ENCODE results near the gene PTPRG.
"Not testable (repeated sequence)": the region's sequence is repeated elsewhere in the genome, so short reads cannot be mapped to it uniquely, and the experiment has no call there.

PTPRG gene

DNA sequence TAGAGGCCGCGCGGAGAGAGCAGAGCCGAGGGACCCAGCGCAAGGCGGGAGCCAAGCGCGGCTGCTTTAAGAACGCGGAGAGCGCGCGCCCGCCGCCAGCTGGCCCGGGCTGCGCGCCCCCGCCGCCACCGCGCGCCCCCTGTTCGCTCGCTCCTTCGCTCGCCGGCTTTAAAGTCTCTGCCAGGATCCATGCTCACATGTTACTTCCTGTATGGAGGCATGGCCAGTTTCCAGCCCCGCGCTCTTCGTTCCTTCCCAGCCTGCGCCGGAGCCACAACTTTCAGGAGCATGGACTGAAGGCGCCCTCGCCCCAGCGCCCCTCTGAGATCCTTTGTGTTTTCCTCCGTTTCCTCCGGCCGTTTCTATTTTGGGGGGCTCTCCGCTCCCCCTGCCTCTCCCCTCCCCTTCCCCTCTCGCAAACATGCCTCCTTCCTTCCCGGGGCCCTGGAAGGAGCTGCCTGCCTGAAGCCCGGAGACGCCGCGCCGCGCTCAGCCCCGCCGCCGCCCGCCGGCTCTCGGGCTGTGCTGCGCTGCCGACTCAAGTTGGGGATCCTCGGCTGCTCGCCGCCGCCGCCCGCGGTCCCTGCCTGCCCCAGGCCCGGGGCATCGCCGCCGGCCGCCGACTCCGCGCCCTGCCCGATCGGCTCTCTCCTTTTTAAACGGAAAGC is at the start of gene PTPRG:
TSS of gene PTPRG (plus strand) at position 198 of the 668 bp plus-strand sequence. CDS start 717 bp downstream, outside the sequence.
- FAIRE-seq, result no peak

DNA sequence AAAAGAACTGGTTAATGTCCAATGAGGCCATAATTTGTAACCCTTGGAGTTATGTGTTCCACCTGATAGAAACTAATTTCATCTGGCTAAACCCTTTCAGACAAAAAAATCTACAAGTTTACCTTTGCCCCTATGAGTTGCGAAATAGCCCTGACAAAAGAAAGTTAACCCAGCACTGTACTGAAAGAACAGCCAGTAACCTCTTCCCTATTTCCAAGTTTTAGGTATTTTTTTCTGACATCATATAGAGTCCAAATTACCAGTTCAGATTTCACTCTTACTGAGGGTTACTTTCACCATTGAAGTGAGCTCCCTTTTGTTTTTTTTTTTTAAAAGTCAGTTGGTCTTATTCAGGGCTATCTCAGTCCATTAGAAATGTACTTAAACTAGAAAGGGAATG is 42.8 kb upstream of the PTPRG start:
- FAIRE-seq, result no peak

DNA sequence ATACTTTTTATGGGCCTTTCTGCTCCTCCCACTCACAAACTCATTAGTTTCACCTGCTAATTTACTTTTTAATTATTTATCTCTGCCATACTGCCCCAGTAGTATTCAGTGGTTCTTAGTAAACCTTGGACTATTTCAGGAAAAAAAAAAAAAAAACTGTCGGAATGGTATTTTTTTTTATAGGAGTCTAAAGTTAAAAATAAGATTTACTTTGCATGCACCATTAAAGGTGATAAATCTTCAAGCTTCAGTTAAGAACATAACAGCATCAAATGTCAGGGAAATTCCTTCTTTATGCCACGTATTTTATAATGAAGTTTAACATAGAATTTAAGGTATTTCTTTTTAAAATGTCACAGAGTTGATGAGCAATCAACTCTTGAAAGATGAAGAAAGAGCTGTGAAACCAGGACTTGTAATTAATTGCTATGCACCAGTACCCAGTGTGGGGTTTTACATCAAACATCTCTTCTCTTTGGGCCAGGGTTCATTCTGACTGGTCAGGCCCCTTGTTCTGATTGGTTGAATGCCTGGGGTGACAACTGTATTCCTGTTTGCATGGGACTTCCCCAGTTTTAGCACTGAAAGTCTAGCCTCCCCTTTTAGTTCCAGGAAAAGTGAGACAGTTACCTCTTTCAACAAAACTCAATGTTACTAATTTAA is 40.3 kb upstream of the PTPRG start:
- FAIRE-seq, result no peak

DNA sequence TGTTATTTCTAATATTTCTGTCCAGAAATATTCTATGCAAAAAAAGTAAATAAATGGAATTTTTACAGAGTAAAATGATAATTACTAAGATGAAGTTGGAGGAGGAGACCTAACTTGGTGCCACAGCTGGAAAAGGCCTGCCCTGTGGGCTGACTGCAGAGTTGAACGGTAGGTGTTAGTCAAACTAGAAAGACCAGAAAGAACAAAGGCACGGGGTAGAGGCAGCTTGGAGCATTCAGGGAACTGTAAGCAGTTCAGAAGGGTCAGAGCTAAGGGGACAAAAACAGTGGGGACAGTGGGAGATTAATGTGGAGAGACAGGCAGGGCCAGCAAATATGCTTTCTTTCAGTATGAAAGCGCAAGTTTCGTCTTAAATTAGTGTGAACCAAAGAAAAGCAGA is 39.3 kb upstream of the PTPRG start:
- FAIRE-seq, result no peak

- FAIRE-seq, result no peak
These were observed 38.7 kb upstream of the PTPRG start for GRCh38 chr3:61522626-61523025.

DNA sequence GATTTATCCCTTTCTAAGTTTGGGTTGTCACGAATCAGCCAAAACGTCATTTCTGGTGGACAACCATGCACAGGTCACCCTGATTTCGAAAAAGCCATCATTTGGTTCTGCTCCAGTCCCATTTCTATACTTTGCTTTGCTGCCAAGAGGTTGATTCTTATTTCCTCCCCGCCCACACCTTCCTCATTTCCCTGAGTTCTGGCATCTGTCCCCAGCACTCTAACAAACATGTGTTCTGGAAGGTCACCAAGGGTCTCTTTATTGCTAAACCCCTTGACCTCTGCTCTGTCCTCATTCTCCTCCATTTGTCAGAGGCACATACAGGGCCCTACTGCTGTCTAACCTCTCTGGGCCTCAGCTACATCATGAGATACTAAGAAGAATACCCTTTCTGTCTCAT is 36.4 kb upstream of the PTPRG start:
- FAIRE-seq, result no peak

GRCh38 chr3:61526308-61526707 is 35.1 kb upstream of the PTPRG start:
- FAIRE-seq, result no peak

GRCh38 chr3:61527011-61527410 is 34.4 kb upstream of the PTPRG start:
- no peak for FAIRE-seq

- no peak for FAIRE-seq
These were observed 31.0 kb upstream of the PTPRG start for GRCh38 chr3:61530355-61530754.

DNA sequence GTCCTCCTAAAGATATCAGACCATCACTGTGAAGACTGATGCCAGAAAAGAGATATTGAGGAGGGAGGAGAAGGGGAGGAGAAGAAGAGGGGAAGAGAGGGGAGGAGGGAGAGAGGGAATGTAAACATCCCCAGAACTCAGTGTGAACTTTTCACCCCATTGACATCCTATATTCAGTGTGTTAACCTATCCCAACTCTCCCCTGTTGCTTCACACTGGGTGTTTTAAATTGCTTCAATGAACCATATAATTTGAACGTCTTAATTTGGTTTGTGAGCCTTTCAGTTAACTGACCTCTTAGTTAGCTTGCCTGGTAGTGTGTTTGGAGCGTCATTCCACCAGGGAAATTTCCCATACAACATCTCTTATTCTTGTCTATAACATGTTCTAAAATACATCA is 29.8 kb upstream of the PTPRG start:
- FAIRE-seq, result no peak

DNA sequence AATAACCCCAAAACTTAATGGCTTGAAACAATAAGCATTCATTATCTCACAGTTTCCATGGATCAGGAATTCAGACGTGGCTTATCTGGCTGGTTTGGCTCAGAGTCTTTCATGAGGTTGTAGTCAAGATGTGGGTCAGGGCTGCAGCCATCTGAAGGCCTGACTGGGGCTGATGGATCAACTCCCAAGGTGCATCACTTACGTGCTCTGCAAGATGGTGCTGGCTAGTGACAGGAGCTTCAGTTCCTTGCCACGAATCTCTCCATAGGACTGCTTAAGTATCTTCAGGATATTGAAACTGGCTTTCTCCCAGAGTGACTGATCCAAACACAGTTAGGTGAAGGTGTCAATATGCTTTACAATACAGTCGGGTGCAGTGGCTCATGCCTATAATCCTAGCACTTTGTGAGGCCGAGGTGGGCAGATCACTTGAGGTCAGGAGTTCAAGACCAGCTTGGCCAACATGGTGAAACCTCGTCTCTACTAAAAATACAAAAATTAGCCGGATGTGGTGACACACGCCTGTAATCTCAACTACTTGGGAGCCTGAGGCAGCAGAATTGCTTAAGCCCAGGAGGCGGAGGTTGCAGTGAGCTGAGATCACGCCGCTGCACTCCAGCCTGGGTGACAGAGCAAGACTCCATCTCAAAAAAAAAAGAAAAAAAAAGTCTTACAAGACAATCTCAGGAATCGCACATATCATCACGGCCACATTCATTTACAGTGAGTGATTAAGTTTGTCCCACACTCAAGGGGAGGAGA is 28.5 kb upstream of the PTPRG start:
- no peak for FAIRE-seq

DNA sequence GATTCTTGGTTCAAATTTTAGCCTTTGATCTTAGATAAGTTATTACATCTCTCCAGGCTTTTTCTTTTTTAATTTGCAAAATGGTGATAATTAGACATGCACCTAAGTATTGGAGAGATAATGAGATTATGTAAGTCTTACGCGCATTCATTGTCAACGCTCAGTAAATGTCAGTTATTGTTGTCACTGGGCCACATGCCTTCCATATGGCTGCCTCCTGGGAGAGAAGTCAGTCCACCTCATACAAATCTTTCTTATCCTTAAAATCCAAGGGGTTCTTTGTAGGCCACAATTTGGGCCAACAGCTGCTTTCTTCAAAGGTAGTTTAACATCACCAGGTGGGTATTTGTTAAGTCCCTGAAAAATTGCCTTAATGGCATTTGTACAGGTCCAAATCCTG is 25.5 kb upstream of the PTPRG start:
- no peak for FAIRE-seq

GRCh38 chr3:61537366-61537765 is 24.0 kb upstream of the PTPRG start:
- FAIRE-seq, result no peak

DNA sequence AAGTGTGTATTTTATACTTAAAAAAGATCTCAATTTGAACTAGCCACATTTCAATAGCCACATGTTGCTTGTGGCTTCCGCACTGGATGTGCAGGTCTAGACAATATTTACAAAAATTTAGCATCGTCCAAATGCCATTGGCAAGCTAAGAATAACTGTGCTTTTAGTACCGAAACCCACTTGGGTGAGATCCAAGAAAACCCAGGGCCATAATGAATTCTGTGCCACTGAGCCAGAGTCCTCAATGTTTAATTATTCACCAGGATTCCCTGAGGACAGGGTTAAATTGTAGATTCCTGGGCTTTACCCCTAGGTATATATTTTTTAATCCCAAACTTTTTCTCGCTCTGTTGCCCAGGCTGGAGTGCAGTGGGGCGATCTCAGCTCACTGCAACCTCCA is 22.9 kb upstream of the PTPRG start:
- no peak for FAIRE-seq

GRCh38 chr3:61541694-61542093 is 19.7 kb upstream of the PTPRG start:
- no peak for FAIRE-seq

DNA sequence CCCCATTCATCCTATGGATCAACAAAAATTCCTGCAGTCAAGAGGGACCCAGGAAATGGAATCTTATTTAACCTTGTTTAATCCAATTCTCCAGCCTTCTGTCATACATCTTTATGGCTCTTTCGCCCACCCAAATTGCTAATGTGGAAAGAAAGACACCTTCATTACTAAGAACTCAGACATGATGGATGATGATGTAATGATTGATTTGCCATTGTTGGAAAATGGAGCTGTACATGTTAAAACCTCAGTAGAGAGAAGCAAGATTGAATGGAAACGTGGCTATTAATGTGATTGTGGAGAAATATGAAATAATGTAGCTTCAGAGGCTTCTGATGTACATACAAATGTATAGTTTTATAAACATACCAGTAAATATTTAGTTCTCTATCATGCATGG is 15.7 kb upstream of the PTPRG start:
- no peak for FAIRE-seq

DNA sequence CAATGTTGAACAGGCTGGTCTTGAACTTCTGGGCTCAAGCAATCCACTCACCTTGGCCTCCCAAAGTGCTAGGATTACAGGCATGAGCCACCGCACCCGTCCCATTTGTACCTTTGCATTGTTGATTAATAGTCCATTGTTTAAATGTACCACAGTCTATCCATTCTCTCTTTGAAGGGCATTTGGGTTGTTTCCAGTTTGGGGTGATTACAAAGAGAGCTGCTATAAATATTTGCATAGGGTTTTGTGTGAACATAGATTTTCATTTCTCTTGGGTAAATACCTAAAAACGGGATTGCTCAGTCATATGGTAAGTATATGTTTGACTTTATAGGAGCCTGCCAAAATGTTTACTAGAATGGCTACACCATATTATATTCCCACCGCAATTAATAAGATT is 13.7 kb upstream of the PTPRG start:
- FAIRE-seq, result no peak

- not testable (repeated sequence) for FAIRE-seq
These were observed 8.7 kb upstream of the PTPRG start for GRCh38 chr3:61552704-61553103.

GRCh38 chr3:61559136-61559731 is 2.1 kb upstream of the PTPRG start:
- no peak for FAIRE-seq

GRCh38 chr3:61560517-61561373 is 626 bp upstream of the PTPRG start:
- FAIRE-seq, result no peak

DNA sequence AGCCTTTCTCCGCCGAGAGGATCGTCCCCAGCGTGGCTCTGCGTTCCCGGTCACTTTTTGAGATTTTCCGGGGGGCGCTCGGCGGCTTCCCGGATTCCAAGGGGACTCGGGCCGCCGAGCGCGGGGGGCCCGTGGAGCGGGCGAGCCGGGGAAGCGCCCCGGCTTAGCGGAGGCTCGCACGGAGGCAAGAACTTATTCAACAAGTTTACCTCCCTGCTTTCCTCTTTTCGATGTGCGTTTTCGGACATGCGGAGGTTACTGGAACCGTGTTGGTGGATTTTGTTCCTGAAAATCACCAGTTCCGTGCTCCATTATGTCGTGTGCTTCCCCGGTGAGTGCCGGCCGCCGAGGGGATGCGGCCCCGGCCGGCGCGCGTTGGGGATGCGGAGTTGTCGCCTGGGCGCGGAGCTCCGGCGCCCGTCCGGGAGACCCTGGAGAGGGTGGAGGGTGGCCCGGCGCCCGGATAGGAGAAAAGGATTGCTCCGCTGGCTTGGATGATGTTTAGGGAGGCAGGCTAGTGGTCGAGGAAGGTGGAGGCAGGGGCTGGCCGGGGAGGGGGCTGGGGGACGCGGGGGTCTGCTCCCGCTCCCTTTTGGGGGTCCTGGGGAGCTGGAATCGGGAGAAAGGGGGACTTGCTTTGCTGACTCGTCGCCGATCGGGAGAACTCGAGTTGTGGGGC is 810 bp downstream of the PTPRG start:
- FAIRE-seq, result no peak

GRCh38 chr3:61562721-61563312 is 1.4 kb downstream of the PTPRG start:
- FAIRE-seq, result no peak

All from islet of Langerhans (tissue), 1 donor.